Liver (tissue), 9 donors: ENCODE data around the gene GZMB. TPM values are rescaled to one million over a fixed set of nuclear protein-coding genes. Genes with fewer than 3 reads are reported as not detected.
A peak's percentile ranks its signal among the peaks of the same experiment; 100 is the strongest.

Source experiments
- DNase-seq: peaks from one replicate; pipeline ENCODE4 v3.0.0-alpha.2; 2017; ENCODE audit warnings: low spot score
- H3K27ac ChIP-seq, 2 donors: one replicate each; pipeline ENCODE4 v1.7.0; 2013; ENCODE audit warnings: inconsistent platforms in 2 of 2, low read length in 2 of 2, control low read depth in 1 of 2, low read depth in 1 of 2, mild to moderate bottlenecking in 1 of 2
- H3K27me3 ChIP-seq, 4 donors: one replicate each; pipeline versions ENCODE4 v1.6.1 to v1.7.0; 2013; ENCODE audit warnings: low read length in 3 of 4, inconsistent platforms in 1 of 4, mild to moderate bottlenecking in 1 of 4, moderate library complexity in 1 of 4; ENCODE audit not compliant: control insufficient read depth in 4 of 4, insufficient read depth in 4 of 4
- H3K36me3 ChIP-seq, 4 donors: one replicate each; pipeline versions ENCODE4 v1.6.1 to v1.7.0; 2013; ENCODE audit warnings: low read length in 3 of 4, mild to moderate bottlenecking in 3 of 4, low read depth in 1 of 4, moderate library complexity in 1 of 4; ENCODE audit not compliant: control insufficient read depth in 4 of 4, insufficient read depth in 3 of 4
- H3K4me1 ChIP-seq, 4 donors: one replicate each; pipeline versions ENCODE4 v1.6.1 to v1.7.0; 2013; ENCODE audit warnings: low read length in 3 of 4, mild to moderate bottlenecking in 3 of 4, moderate library complexity in 1 of 4; ENCODE audit not compliant: control insufficient read depth in 4 of 4, insufficient read depth in 4 of 4
- H3K4me3 ChIP-seq, 3 donors: one replicate each; pipeline versions ENCODE4 v1.6.1 to v1.7.0; 2013; ENCODE audit warnings: low read length in 3 of 3, control low read depth in 1 of 3, low read depth in 1 of 3, mild to moderate bottlenecking in 1 of 3
- H3K9ac ChIP-seq, 2 donors: one replicate each; pipeline ENCODE4 v1.7.0; 2013; ENCODE audit warnings: low read length in 2 of 2, mild to moderate bottlenecking in 2 of 2, moderate library complexity in 2 of 2, control low read depth in 1 of 2, low read depth in 1 of 2
- H3K9me3 ChIP-seq, 4 donors: one replicate each; pipeline versions ENCODE4 v1.6.1 to v1.7.0; 2013; ENCODE audit warnings: low read length in 3 of 4; ENCODE audit not compliant: control insufficient read depth in 4 of 4
- ATF3 ChIP-seq: IDR thresholded peaks from 2 replicates; pipeline ENCODE4 v1.6.1; 2016; ENCODE audit warnings: antibody characterized with exemption
- CTCF ChIP-seq: fragments of 150-350 bp; IDR thresholded peaks from 2 replicates; pipeline ENCODE4 v1.5.1; 2017; ENCODE audit warnings: improper control_type of control experiment, low read depth, low read length; ENCODE audit not compliant: missing input control
- EGR1 ChIP-seq, 2 donors: IDR thresholded peaks; 2 replicates each; pipeline ENCODE4 v1.6.1; 2016 to 2018; ENCODE audit warnings: antibody characterized with exemption in 2 of 2, low read depth in 2 of 2
- FOXA2 ChIP-seq: IDR thresholded peaks from 2 replicates; pipeline ENCODE4 v1.6.1; 2016; ENCODE audit warnings: antibody characterized with exemption
- GABPA ChIP-seq, 2 donors: IDR thresholded peaks in 1 of 2; conservative IDR thresholded peaks in 1 of 2; 2 replicates each; pipeline ENCODE4 v1.6.1; 2016; ENCODE audit warnings: antibody characterized with exemption in 2 of 2, mild to moderate bottlenecking in 1 of 2, moderate library complexity in 1 of 2
- HNF4A ChIP-seq, 2 donors: conservative IDR thresholded peaks; 2 replicates each; pipeline ENCODE4 v1.6.1; 2016; ENCODE audit warnings: antibody characterized with exemption in 2 of 2, mild to moderate bottlenecking in 2 of 2
- HNF4G ChIP-seq: IDR thresholded peaks from 2 replicates; pipeline ENCODE4 v1.6.1; 2016; ENCODE audit warnings: antibody characterized with exemption
- JUND ChIP-seq, 2 donors: IDR thresholded peaks; 2 replicates each; pipeline ENCODE4 v1.6.1; 2016; ENCODE audit warnings: antibody characterized with exemption in 2 of 2
- MAX ChIP-seq: IDR thresholded peaks from 2 replicates; pipeline ENCODE4 v1.6.1; 2016; ENCODE audit warnings: antibody characterized with exemption
- NR2F2 ChIP-seq: IDR thresholded peaks from 2 replicates; pipeline ENCODE4 v1.6.1; 2016; ENCODE audit warnings: antibody characterized with exemption
- RAD21 ChIP-seq, 2 donors: IDR thresholded peaks; 2 replicates each; pipeline ENCODE4 v1.6.1; 2016; ENCODE audit warnings: antibody characterized with exemption in 2 of 2, mild to moderate bottlenecking in 2 of 2
- REST ChIP-seq: IDR thresholded peaks from 2 replicates; pipeline ENCODE4 v1.6.1; 2016; ENCODE audit warnings: antibody characterized with exemption, mild to moderate bottlenecking
- RXRA ChIP-seq, 2 donors: IDR thresholded peaks; 2 replicates each; pipeline ENCODE4 v1.6.1; 2017 to 2018; ENCODE audit warnings: antibody characterized with exemption in 2 of 2, mild to moderate bottlenecking in 1 of 2
- SP1 ChIP-seq: IDR thresholded peaks from 2 replicates; pipeline ENCODE4 v1.6.1; 2018; ENCODE audit warnings: antibody characterized with exemption, mild to moderate bottlenecking
- TAF1 ChIP-seq: conservative IDR thresholded peaks from 2 replicates; pipeline ENCODE4 v1.6.1; 2016; ENCODE audit warnings: antibody characterized with exemption, mild to moderate bottlenecking
- YY1 ChIP-seq: IDR thresholded peaks from 2 replicates; pipeline ENCODE4 v1.6.1; 2016; ENCODE audit warnings: antibody characterized with exemption, mild to moderate bottlenecking
- ZBTB33 ChIP-seq: IDR thresholded peaks from 2 replicates; pipeline ENCODE4 v1.6.1; 2016; ENCODE audit warnings: antibody characterized with exemption
- WGBS: extraction: QIAGEN DNeasy Blood & Tissue Kit; methylation state at CpG from one replicate; pipeline ENCODE4 v1.1.7; 2013; 5-methylcytosine and 5-hydroxymethylcytosine counted together
- polyA plus RNA-seq, 2 donors: library from polyadenylated mRNA; stranded (reverse) in 1 of 2; unstranded in 1 of 2; fragments of 200-250 nt in 1 of 2; fragments of >200 nt in 1 of 2; fragmentation: Nextera tagmentation in 1 of 2; extraction: Ambion mirVana in 1 of 2; gene quantifications; one replicate each; pipeline versions ENCODE4 v1.2.1 to v1.2.3, GENCODE V29; 2013 to 2015
- total RNA-seq, 2 donors: library from RNA; depleted of rRNA; stranded (reverse); fragments of >200 nt; gene quantifications; one replicate each; pipeline ENCODE4 v1.2.3, GENCODE V29; 2014
- donor health status: healthy.
- donor health status: healthy.
- donor health status: healthy.
- donor health status: healthy.
- donor health status: healthy.

GZMB gene
- total and polyA plus RNA-seq, 4 donors = 0.17 to 1.9 (median 0.63) TPM

- H3K4me1 ChIP-seq = peaks cover 0 to 3% (median 1%) of the 10 kb centered on the region in 4 donors
- no peak overlapping the region for H3K9ac ChIP-seq
- H3K27me3 ChIP-seq = peaks cover 0 to 4% (median 0%) of the 10 kb centered on the region in 4 donors
- 56% methylated on average over 5 of the region's 5 CpGs for WGBS
- DNase-seq = no peak
- H3K27ac ChIP-seq = peak overlapping the region in 1 of 2 donors; percentile 13
- H3K9me3 ChIP-seq = no peaks in the 10 kb centered on the region
- no peak overlapping the region for H3K4me3 ChIP-seq
- no peaks in the 10 kb centered on the region for H3K36me3 ChIP-seq
- TF ChIP-seq TAF1 (no peak), GABPA (IDR thresholded peaks at IDR 0.05 in 1 of 2, conservative IDR thresholded peaks at IDR 0.05 in 1 of 2) (no peak), EGR1 (IDR thresholded peaks at IDR 0.05; ENCODE audit: low read depth in 2 of 2) (no peak), FOXA2 (no peak), ATF3 (no peak), RAD21 (IDR thresholded peaks at IDR 0.05) (no peak), CTCF (no peak), SP1 (no peak), RXRA (IDR thresholded peaks at IDR 0.05) (no peak), MAX (no peak), NR2F2 (no peak), HNF4G (no peak), ZBTB33 (no peak), JUND (IDR thresholded peaks at IDR 0.05) (no peak), YY1 (no peak)
Observed at GRCh38 chr14:24674204-24674970, 40.4 kb upstream of the GZMB start.

GRCh38 chr14:24673534-24674203, 39.7 kb upstream of the GZMB start:
- peaks cover 0 to 4% (median 0%) of the 10 kb centered on the region in 4 donors for H3K27me3 ChIP-seq
- H3K9ac ChIP-seq = no peak overlapping the region
- peak; percentile 35 for TF ChIP-seq REST
- TF ChIP-seq HNF4A (conservative IDR thresholded peaks at IDR 0.05) = no peak
- peak overlapping the region in 1 of 2 donors; percentile 13 for H3K27ac ChIP-seq
- peaks cover 0 to under 1% (median 0%) of the 10 kb centered on the region in 4 donors for H3K4me1 ChIP-seq
- H3K4me3 ChIP-seq = no peak overlapping the region
- no peaks in the 10 kb centered on the region for H3K36me3 ChIP-seq
- H3K9me3 ChIP-seq = no peaks in the 10 kb centered on the region
- no peak for DNase-seq
- 66% methylated on average over 9 of the region's 9 CpGs for WGBS
